ENCODE data around the gene SBF2. TPM values are rescaled to one million over a fixed set of nuclear protein-coding genes. Genes with fewer than 3 reads are reported as not detected.
A peak's percentile ranks its signal among the peaks of the same experiment; 100 is the strongest.

SBF2 gene
- total and polyA plus RNA-seq, 2 donors (not counting 3 experiments of a cell fraction or from before 2014, with no cell fraction given), result 15.4 to 42.4 TPM

DNA sequence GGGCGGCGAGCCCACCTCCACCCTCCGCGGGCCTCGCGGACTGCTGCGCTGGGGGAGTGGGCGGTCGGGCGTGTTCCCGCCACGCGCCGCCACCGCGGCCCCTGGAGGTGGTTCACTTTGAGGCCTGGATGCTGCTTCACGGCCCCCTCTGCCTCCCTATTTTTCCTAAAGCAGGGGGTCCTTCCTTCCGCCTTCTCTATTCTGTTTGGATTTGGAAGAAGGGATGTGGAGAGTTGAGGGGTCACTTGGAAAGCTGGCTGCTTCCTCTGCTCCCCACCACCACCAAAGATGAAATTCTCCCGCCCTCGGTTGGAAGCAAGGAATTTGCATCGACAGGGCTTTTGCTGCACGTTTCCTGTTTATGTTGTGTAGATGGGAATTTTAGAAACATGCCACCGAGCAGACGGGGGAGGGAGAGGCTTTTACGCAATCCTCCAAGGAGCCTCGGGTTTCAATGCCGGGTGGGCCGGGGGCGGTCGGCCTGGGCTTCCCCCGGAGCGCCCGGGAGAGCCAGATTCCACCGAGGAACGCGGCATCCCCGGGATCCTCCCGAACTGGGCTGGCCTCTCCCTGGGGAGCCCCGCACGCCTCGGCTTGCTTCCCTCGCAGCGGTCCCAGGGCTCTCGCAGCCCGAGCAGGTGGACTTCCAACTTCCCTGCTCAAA, 403 bp upstream of the SBF2 start:
- DNase-seq (ENCODE audit: low read depth, low spot score), result peak; percentile 63
- Histone ChIP-seq H2AFZ (ENCODE audit: low read depth, low read length) (peak overlapping the region; percentile 48), H3K27me3 (ENCODE audit: control insufficient read depth in 2 of 2, insufficient read depth in 2 of 2, low read length in 2 of 2) (no peaks in the 10 kb centered on the region), H3K79me2 (ENCODE audit: control insufficient read depth, insufficient read depth, low read length) (peaks cover 37% of the 10 kb centered on the region), H4K20me1 (replicated peaks; ENCODE audit: control insufficient read depth, extremely low read depth, insufficient read depth, low read length) (no peaks in the 10 kb centered on the region), H3K9me3 (replicated peaks; ENCODE audit: control insufficient read depth, insufficient read depth, low read length) (no peaks in the 10 kb centered on the region), H3K4me1 (ENCODE audit: control insufficient read depth, extremely low read depth, insufficient read depth, low read length) (peaks cover 29% of the 10 kb centered on the region), H3K9me1 (replicated peaks; ENCODE audit: control insufficient read depth, extremely low read depth, insufficient read depth, low read length) (no peaks in the 10 kb centered on the region), H3K27ac (ENCODE audit: insufficient read depth, low read depth, low read length) (peak overlapping the region; percentile 67), H3K4me2 (ENCODE audit: insufficient read depth, low read length) (peak overlapping the region; percentile 79), H3K4me3 (replicated peaks in 1 of 3; ENCODE audit: insufficient read depth in 1 of 3, low read depth in 1 of 3, low read length in 3 of 3) (peak overlapping the region; percentile 34 to 96 (median 57)), H3K36me3 (ENCODE audit: control insufficient read depth in 2 of 2, extremely low read depth in 1 of 2, insufficient read depth in 2 of 2, low read length in 2 of 2) (peaks cover 0 to 2% of the 10 kb centered on the region in 2 experiments), H3K9ac (replicated peaks; ENCODE audit: extremely low read depth, insufficient read depth, low read length) (peak overlapping the region; percentile 80)
- POLR2A ChIA-PET, result no interaction called here
- no TSS peak for BruUV-seq (replicated peaks)
- TF ChIP-seq POLR2AphosphoS5 (IDR thresholded peaks at IDR 0.05; ENCODE audit: insufficient read depth, low read depth, low read length) (peak; percentile 21), GATA2 (IDR thresholded peaks at IDR 0.05; ENCODE audit: insufficient read depth, insufficient read length, low read depth, low read length) (no peak), POLR2A (IDR thresholded peaks at IDR 0.05; ENCODE audit: low read depth, low read length) (peak; percentile 28)
- dilution Hi-C loops (cut with MboI; ENCODE audit: extremely low pct_ligation_motif_present, low sequenced_read_pairs), result no loop called here
- peak; percentile 70 for FAIRE-seq
- intact Hi-C loops (cut with micrococcal nuclease), result loop anchor here (1.0 kb wide), 1 partner anchor 9 kb away; no protein-coding TSS in a partner anchor
- CTCF ChIA-PET, result interaction anchor here (1.8 kb wide), 1 partner anchor 10 kb away, joined by 9 read pairs; the partner anchor contains the start of gene ADM

DNA sequence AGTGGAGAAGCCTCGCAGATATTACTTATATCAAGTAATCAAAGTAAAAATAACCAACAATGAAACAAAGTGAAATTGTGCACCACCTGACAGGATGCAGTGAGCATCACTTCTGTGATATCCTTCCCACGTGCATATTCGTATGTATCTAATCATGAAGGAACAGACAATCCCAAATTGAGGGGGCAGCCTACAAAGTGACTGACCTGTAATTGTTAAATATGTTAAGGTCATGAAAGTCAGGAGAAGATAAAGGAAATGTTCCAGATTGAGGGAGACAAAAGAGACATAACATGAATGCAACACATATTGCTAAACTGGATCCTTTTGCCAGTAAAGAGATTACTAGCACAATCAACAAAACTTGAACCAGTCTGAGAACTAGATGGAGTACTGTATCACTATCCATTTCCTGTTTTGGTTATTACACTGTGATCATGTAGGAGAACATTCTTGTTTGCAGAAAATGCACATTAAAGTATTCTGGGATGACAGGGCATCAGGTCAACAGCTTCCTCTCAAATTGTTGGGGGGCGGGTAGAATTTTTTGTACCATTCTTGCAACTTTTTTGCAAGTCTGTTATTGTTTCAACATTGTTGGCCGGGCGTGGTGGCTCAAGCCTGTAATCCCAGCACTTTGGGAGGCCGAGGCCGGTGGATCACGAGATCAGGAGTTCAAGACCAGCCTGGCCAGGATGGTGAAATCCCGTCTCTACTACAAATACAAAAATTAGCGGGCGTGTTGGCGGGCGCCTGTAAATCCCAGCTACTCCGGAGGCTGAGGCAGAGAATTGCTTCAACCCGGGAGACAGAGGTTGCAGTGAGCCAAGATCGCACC, 2.0 kb downstream of the SBF2 start:
- BruUV-seq (replicated peaks), result no TSS peak
- Histone ChIP-seq H3K9me1 (replicated peaks; ENCODE audit: control insufficient read depth, extremely low read depth, insufficient read depth, low read length) (no peaks in the 10 kb centered on the region), H3K4me1 (ENCODE audit: control insufficient read depth, extremely low read depth, insufficient read depth, low read length) (peaks cover 26% of the 10 kb centered on the region), H3K27me3 (ENCODE audit: control insufficient read depth in 2 of 2, insufficient read depth in 2 of 2, low read length in 2 of 2) (no peaks in the 10 kb centered on the region), H3K9ac (replicated peaks; ENCODE audit: extremely low read depth, insufficient read depth, low read length) (no peak overlapping the region), H4K20me1 (replicated peaks; ENCODE audit: control insufficient read depth, extremely low read depth, insufficient read depth, low read length) (no peaks in the 10 kb centered on the region), H3K36me3 (ENCODE audit: control insufficient read depth in 2 of 2, extremely low read depth in 1 of 2, insufficient read depth in 2 of 2, low read length in 2 of 2) (peaks cover 0 to 2% of the 10 kb centered on the region in 2 experiments), H2AFZ (ENCODE audit: low read depth, low read length) (no peak overlapping the region), H3K4me2 (ENCODE audit: insufficient read depth, low read length) (peak overlapping the region; percentile 93), H3K79me2 (ENCODE audit: control insufficient read depth, insufficient read depth, low read length) (peaks cover 56% of the 10 kb centered on the region), H3K4me3 (replicated peaks in 1 of 3; ENCODE audit: insufficient read depth in 1 of 3, low read depth in 1 of 3, low read length in 3 of 3) (no peak overlapping the region), H3K9me3 (replicated peaks; ENCODE audit: control insufficient read depth, insufficient read depth, low read length) (no peaks in the 10 kb centered on the region), H3K27ac (ENCODE audit: insufficient read depth, low read depth, low read length) (no peak overlapping the region)
- peak; percentile 12 for FAIRE-seq
- POLR2A ChIA-PET, result interaction anchor here (1.0 kb wide), 1 partner anchor 14 kb away, joined by 3 read pairs; no protein-coding TSS in a partner anchor
- CTCF ChIA-PET, result interaction anchor here (1.1 to 1.8 kb wide), 3 partner anchors 12 to 84 kb away, joined by 4 to 9 read pairs (median 5); partner anchors contain the start of gene ADM
- TF ChIP-seq, protein P1, sequence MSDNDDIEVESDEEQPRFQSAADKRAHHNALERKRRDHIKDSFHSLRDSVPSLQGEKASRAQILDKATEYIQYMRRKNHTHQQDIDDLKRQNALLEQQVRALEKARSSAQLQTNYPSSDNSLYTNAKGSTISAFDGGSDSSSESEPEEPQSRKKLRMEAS (IDR thresholded peaks at IDR 0.05; ENCODE audit: insufficient read depth, insufficient read length), result no peak
- TF ChIP-seq MYC (IDR thresholded peaks at IDR 0.05; ENCODE audit: low read depth, low read length), result no peak
- no peak for TF ChIP-seq JUN (IDR thresholded peaks at IDR 0.05; ENCODE audit: borderline replicate concordance, insufficient read depth, insufficient read length, low read depth)
- no peak for TF ChIP-seq EZH2 (IDR thresholded peaks at IDR 0.05; ENCODE audit: borderline replicate concordance, low read depth, low read length, severe bottlenecking)
- TF ChIP-seq GATA2 (IDR thresholded peaks at IDR 0.05; ENCODE audit: insufficient read depth, insufficient read length, low read depth, low read length), result no peak
- no peak for TF ChIP-seq POLR2AphosphoS5 (IDR thresholded peaks at IDR 0.05; ENCODE audit: insufficient read depth, low read depth, low read length)
- dilution Hi-C loops (cut with MboI; ENCODE audit: extremely low pct_ligation_motif_present, low sequenced_read_pairs), result no loop called here
- DNase-seq (ENCODE audit: low read depth, low spot score), result peak; percentile 17
- intact Hi-C loops (cut with micrococcal nuclease), result no loop called here
